K562 (cell line): ENCODE results near the gene ANKS1A. TPM values are rescaled to one million over a fixed set of nuclear protein-coding genes. Genes with fewer than 3 reads are reported as not detected.

Source experiments
- ARID1B ChIP-seq: fragments of 450-650 bp; IDR thresholded peaks from 2 replicates; pipeline ENCODE4 v1.6.1; 2016; ENCODE audit warnings: antibody characterized with exemption, mild to moderate bottlenecking, inconsistent platforms
- ATF1 ChIP-seq, 2 experiments: fragments of 450-650 bp in 1 of 2; IDR thresholded peaks; 2 replicates each; pipeline ENCODE4 v1.6.1; 2016; ENCODE audit warnings: missing compliant biosample characterization in 1 of 2, missing genetic modification characterization in 1 of 2
- BACH1 ChIP-seq: fragments of 200-800 bp; sonication (Bioruptor generic); IDR thresholded peaks from 2 replicates; pipeline ENCODE4 v1.6.1; 2016; ENCODE audit warnings: missing genetic modification characterization, missing compliant biosample characterization
- CAMTA2 ChIP-seq: fragments of 250-450 bp; sonication (Bioruptor Pico); conservative IDR thresholded peaks from 2 replicates; pipeline ENCODE4 v1.5.1; 2022
- CBFA2T2 ChIP-seq: fragments of 450-650 bp; conservative IDR thresholded peaks from 2 replicates; pipeline ENCODE4 v1.6.1; 2017; ENCODE audit warnings: mild to moderate bottlenecking
- CCAR2 ChIP-seq: fragments of 200-400 bp; formaldehyde crosslinking; IDR thresholded peaks from 2 replicates; pipeline ENCODE4 v1.6.1; 2017; ENCODE audit warnings: mild to moderate bottlenecking, low read depth, low read length
- CREB1 ChIP-seq, 2 experiments: sonication (generic) in 1 of 2; formaldehyde crosslinking in 1 of 2; IDR thresholded peaks; 2 replicates each; pipeline versions ENCODE4 v1.6.1 to v1.8.0; 2012 to 2022; ENCODE audit warnings: inconsistent platforms in 1 of 2, mild to moderate bottlenecking in 1 of 2, missing genetic modification reagents in 1 of 2, moderate library complexity in 1 of 2
- DACH1 ChIP-seq: fragments of 450-650 bp; IDR thresholded peaks from 2 replicates; pipeline ENCODE4 v1.6.1; 2018; ENCODE audit not compliant: partially characterized antibody
- FIP1L1 ChIP-seq: fragments of 200-400 bp; formaldehyde crosslinking; IDR thresholded peaks from 2 replicates; pipeline ENCODE4 v1.6.1; 2018; ENCODE audit warnings: mild to moderate bottlenecking, low read depth, low read length; ENCODE audit not compliant: poor library complexity, severe bottlenecking
- POLR2B ChIP-seq: fragments of 450-650 bp; IDR thresholded peaks from 2 replicates; pipeline ENCODE4 v1.6.1; 2018; ENCODE audit warnings: low read depth; ENCODE audit not compliant: partially characterized antibody
- SLC30A9 ChIP-seq: fragments of 250-450 bp; sonication (Bioruptor Pico); IDR thresholded peaks from 2 replicates; pipeline ENCODE4 v1.8.0; 2022; ENCODE audit warnings: mild to moderate bottlenecking, moderate library complexity
- SRSF3 ChIP-seq: fragments of 200-400 bp; formaldehyde crosslinking; IDR thresholded peaks from 2 replicates; pipeline ENCODE4 v1.6.1; 2016; ENCODE audit warnings: mild to moderate bottlenecking, low read length, moderate library complexity; ENCODE audit not compliant: insufficient read depth
- ZNF124 ChIP-seq: sonication (generic); formaldehyde crosslinking; IDR thresholded peaks from 2 replicates; pipeline ENCODE4 v1.8.1; 2022; ENCODE audit warnings: missing genetic modification reagents
- ZNF316 ChIP-seq: fragments of 450-650 bp; IDR thresholded peaks from 2 replicates; pipeline ENCODE4 v1.6.1; 2016
- polyA plus RNA-seq, 8 experiments: library from polyadenylated mRNA; depleted of rRNA in 4 of 8; stranded (reverse) in 5 of 8; unstranded in 3 of 8; fragments of >200 nt; fragmentation: Nextera tagmentation in 2 of 8; fragmentation: Illumina TruSeq in 1 of 8; extraction: Ambion mirVana in 2 of 8; extraction: Trizol in 1 of 8; gene quantifications; 2 replicates each; pipeline versions ENCODE4 v1.2.1 to v1.2.3, GENCODE V29; 2011 to 2014; ENCODE audit warnings: inconsistent platforms in 1 of 8, missing spikeins in 1 of 8
- total RNA-seq, 7 experiments: library from RNA; depleted of rRNA in 6 of 7; stranded (reverse); fragments of >200 nt in 6 of 7; fragmentation: Illumina TruSeq in 2 of 7; extraction: Trizol in 2 of 7; gene quantifications; 2 replicates each; pipeline versions ENCODE4 v1.2.1 to v1.2.3, GENCODE V29; 2011 to 2021; ENCODE audit warnings: low replicate concordance in 1 of 7
- TF ChIP-seq, protein P1 (sequence below): fragments of 450-650 bp; formaldehyde crosslinking; IDR thresholded peaks from 2 replicates; pipeline ENCODE4 v1.4.0; 2022; ENCODE audit warnings: missing genetic modification characterization
- TF ChIP-seq, protein P2 (sequence below): sonication (generic); formaldehyde crosslinking; IDR thresholded peaks from 2 replicates; pipeline ENCODE4 v1.8.0; 2022; ENCODE audit warnings: missing genetic modification reagents, mild to moderate bottlenecking, borderline replicate concordance
- TF ChIP-seq, protein P3 (sequence below): fragments of 450-650 bp; IDR thresholded peaks from 2 replicates; pipeline ENCODE4 v1.6.1; 2016; ENCODE audit warnings: low read depth

The ANKS1A gene
- total and polyA plus RNA-seq, 9 of the 15 experiments (the other 6 are each of a cell fraction or from before 2014, with no cell fraction given) = 1.1 to 13.8 (median 5.3) TPM

DNA sequence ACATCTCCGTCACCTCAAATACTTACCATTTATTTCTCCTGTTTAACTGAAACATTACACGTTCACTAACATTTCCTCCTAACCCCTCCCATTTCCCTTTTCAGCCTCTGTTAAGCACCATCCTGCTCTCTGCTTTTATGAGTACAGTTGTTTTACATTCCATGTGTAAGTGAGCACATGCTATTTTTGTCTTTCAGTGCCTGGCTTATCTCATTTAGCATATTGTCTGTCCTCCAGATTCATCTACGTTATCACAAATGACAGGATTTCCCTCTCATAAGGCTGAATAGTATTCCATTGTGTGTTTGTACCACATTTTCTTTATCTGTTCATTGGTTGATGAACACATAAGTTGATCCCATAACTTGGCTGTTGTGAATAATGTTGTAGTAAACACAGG, 23.9 kb upstream of the ANKS1A start (continued):
- TF ChIP-seq, protein P1, sequence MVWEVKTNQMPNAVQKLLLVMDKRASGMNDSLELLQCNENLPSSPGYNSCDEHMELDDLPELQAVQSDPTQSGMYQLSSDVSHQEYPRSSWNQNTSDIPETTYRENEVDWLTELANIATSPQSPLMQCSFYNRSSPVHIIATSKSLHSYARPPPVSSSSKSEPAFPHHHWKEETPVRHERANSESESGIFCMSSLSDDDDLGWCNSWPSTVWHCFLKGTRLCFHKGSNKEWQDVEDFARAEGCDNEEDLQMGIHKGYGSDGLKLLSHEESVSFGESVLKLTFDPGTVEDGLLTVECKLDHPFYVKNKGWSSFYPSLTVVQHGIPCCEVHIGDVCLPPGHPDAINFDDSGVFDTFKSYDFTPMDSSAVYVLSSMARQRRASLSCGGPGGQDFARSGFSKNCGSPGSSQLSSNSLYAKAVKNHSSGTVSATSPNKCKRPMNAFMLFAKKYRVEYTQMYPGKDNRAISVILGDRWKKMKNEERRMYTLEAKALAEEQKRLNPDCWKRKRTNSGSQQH (CRISPR knock-in tag) = no peak
- TF ChIP-seq, protein P2, sequence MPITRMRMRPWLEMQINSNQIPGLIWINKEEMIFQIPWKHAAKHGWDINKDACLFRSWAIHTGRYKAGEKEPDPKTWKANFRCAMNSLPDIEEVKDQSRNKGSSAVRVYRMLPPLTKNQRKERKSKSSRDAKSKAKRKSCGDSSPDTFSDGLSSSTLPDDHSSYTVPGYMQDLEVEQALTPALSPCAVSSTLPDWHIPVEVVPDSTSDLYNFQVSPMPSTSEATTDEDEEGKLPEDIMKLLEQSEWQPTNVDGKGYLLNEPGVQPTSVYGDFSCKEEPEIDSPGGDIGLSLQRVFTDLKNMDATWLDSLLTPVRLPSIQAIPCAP (CRISPR knock-in tag) = no peak
- TF ChIP-seq, protein P3, sequence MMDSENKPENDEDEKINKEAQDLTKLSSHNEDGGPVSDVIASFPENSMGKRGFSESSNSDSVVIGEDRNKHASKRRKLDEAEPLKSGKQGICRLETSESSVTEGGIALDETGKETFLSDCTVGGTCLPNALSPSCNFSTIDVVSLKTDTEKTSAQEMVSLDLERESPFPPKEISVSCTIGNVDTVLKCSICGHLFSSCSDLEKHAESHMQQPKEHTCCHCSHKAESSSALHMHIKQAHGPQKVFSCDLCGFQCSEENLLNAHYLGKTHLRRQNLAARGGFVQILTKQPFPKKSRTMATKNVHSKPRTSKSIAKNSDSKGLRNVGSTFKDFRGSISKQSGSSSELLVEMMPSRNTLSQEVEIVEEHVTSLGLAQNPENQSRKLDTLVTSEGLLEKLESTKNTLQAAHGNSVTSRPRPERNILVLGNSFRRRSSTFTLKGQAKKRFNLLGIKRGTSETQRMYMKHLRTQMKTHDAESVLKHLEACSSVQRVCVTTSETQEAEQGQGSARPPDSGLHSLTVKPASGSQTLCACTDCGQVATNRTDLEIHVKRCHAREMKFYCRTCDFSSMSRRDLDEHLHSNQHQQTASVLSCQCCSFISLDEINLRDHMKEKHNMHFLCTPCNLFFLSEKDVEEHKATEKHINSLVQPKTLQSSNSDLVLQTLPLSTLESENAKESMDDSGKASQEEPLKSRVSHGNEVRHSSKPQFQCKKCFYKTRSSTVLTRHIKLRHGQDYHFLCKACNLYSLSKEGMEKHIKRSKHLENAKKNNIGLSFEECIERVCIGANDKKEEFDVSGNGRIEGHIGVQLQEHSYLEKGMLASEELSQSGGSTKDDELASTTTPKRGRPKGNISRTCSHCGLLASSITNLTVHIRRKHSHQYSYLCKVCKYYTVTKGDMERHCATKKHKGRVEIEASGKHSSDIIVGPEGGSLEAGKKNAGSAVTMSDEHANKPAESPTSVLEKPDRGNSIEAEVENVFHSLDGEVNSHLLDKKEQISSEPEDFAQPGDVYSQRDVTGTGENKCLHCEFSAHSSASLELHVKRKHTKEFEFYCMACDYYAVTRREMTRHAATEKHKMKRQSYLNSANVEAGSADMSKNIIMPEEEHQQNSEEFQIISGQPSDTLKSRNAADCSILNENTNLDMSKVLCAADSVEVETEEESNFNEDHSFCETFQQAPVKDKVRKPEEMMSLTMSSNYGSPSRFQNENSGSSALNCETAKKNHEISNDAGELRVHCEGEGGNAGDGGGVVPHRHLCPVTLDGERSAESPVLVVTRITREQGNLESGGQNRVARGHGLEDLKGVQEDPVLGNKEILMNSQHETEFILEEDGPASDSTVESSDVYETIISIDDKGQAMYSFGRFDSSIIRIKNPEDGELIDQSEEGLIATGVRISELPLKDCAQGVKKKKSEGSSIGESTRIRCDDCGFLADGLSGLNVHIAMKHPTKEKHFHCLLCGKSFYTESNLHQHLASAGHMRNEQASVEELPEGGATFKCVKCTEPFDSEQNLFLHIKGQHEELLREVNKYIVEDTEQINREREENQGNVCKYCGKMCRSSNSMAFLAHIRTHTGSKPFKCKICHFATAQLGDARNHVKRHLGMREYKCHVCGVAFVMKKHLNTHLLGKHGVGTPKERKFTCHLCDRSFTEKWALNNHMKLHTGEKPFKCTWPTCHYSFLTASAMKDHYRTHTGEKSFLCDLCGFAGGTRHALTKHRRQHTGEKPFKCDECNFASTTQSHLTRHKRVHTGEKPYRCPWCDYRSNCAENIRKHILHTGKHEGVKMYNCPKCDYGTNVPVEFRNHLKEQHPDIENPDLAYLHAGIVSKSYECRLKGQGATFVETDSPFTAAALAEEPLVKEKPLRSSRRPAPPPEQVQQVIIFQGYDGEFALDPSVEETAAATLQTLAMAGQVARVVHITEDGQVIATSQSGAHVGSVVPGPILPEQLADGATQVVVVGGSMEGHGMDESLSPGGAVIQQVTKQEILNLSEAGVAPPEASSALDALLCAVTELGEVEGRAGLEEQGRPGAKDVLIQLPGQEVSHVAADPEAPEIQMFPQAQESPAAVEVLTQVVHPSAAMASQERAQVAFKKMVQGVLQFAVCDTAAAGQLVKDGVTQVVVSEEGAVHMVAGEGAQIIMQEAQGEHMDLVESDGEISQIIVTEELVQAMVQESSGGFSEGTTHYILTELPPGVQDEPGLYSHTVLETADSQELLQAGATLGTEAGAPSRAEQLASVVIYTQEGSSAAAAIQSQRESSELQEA = no peak
- TF ChIP-seq ARID1B (peak; percentile 99), DACH1 (peak; percentile 36), ZNF124 (no peak), FIP1L1 (no peak), BACH1 (tag) (no peak), SLC30A9 (CRISPR knock-in tag) (no peak), ATF1 (CRISPR knock-in tag; IDR thresholded peaks at IDR 0.05) (no peak), ATF1 (tag; IDR thresholded peaks at IDR 0.05) (peak; percentile 43; the same call in 1 of the 2 replicates), SRSF3 (no peak), CBFA2T2 (peak; percentile 95), CAMTA2 (CRISPR knock-in tag) (no peak), CCAR2 (no peak), ZNF316 (no peak), CREB1 (IDR thresholded peaks at IDR 0.05) (peak; percentile 39; the same call in 1 of the 2 replicates), CREB1 (CRISPR knock-in tag; IDR thresholded peaks at IDR 0.05) (no peak), POLR2B (no peak)
